Vagina (tissue), 2 donors: ENCODE results near the gene MAPK8IP2.

Experiments
- POLR2A ChIP-seq, 2 donors: fragments of 450-650 bp; IDR thresholded peaks; one replicate each; pipeline ENCODE4 v1.6.1; 2017; ENCODE audit warnings: antibody characterized with exemption in 2 of 2, mild to moderate bottlenecking in 2 of 2, moderate library complexity in 2 of 2
- POLR2AphosphoS5 ChIP-seq, 2 donors: sonication (generic); formaldehyde crosslinking; IDR thresholded peaks; one replicate each; pipeline ENCODE4 v1.9.0; 2017; ENCODE audit warnings: antibody characterized with exemption in 2 of 2, mild to moderate bottlenecking in 2 of 2, low read depth in 1 of 2; ENCODE audit not compliant: insufficient read depth in 1 of 2
- TF ChIP-seq, protein P1 (sequence below), 3 experiments: fragments of 450-650 bp in 2 of 3; fragments of 200-600 bp in 1 of 3; sonication (generic) in 1 of 3; IDR thresholded peaks; one replicate each; pipeline ENCODE4 v1.5.1; 2017 to 2019; ENCODE audit warnings: antibody characterized with exemption in 3 of 3, mild to moderate bottlenecking in 2 of 3, moderate library complexity in 2 of 3

DNA sequence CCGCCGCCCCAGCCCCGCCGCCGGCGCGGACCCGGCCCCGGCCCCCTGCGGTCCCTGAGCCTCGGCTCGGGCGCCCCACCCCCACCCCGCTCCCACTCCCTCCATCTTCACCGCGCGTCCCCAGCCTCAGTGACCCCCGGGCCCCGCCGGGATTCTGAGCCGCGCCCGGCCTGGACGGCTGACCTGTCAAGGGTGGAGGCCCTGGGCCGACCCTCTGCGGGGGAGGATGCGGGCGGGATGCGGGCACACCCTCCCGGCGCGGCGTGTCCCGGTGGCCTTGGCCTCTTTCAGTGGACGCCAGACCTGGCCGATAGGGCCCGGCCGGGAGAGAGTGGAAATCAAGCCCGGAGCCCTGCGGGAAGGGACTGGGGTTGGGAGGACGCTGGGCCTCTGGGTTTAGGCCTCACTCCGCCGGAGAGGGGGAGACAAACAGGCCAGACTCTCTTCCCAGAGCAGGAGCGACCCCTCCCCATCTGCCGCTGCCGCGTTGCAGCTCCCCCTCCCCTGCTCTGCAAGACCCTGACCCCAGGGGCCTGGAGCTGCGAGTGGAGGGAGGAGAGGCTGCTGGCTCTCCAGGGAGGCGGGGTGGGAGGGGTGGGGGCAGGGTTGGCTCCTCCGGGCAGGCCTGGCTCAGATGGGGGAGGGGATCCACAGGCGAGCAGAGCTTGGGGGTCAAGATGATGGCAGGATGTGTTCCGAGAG is 525 bp downstream of the MAPK8IP2 start:
- TF ChIP-seq, protein P1, sequence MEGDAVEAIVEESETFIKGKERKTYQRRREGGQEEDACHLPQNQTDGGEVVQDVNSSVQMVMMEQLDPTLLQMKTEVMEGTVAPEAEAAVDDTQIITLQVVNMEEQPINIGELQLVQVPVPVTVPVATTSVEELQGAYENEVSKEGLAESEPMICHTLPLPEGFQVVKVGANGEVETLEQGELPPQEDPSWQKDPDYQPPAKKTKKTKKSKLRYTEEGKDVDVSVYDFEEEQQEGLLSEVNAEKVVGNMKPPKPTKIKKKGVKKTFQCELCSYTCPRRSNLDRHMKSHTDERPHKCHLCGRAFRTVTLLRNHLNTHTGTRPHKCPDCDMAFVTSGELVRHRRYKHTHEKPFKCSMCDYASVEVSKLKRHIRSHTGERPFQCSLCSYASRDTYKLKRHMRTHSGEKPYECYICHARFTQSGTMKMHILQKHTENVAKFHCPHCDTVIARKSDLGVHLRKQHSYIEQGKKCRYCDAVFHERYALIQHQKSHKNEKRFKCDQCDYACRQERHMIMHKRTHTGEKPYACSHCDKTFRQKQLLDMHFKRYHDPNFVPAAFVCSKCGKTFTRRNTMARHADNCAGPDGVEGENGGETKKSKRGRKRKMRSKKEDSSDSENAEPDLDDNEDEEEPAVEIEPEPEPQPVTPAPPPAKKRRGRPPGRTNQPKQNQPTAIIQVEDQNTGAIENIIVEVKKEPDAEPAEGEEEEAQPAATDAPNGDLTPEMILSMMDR (IDR thresholded peaks at IDR 0.05) = no peak
- TF ChIP-seq POLR2AphosphoS5 (IDR thresholded peaks at IDR 0.05; ENCODE audit: insufficient read depth in 1 of 2, low read depth in 1 of 2) (no peak), POLR2A (IDR thresholded peaks at IDR 0.05) (no peak)
